Ovary (tissue), 9 donors: ENCODE measurements around the gene HP. TPM values are rescaled to one million over a fixed set of nuclear protein-coding genes. Genes with fewer than 3 reads are reported as not detected.
A peak's percentile ranks its signal among the peaks of the same experiment; 100 is the strongest.

Experiments
- DNase-seq, 5 donors: peaks; one replicate each; pipeline ENCODE4 v3.0.0-alpha.2; 2019 to 2020
- H3K27ac ChIP-seq, 2 donors: fragments of 200-600 bp; one replicate each; pipeline versions ENCODE4 v1.5.1 to v1.8.0; 2019 to 2022
- H3K27me3 ChIP-seq: fragments of 200-600 bp; one replicate; pipeline ENCODE4 v1.8.0; 2022
- H3K36me3 ChIP-seq: fragments of 200-600 bp; sonication (generic); one replicate; pipeline ENCODE4 v1.5.1; 2019
- H3K4me1 ChIP-seq: one replicate; pipeline ENCODE4 v1.8.1; 2013; ENCODE audit warnings: mild to moderate bottlenecking, moderate library complexity; ENCODE audit not compliant: insufficient read depth
- H3K4me3 ChIP-seq: fragments of 200-600 bp; sonication (generic); one replicate; pipeline ENCODE4 v1.5.1; 2017
- H3K9me3 ChIP-seq, 2 donors: fragments of 200-600 bp in 1 of 2; sonication (generic) in 1 of 2; one replicate each; pipeline versions ENCODE4 v1.5.1 to v1.8.1; 2013 to 2019; ENCODE audit warnings: mild to moderate bottlenecking in 1 of 2, moderate library complexity in 1 of 2
- CTCF ChIP-seq, 3 donors: fragments of 450-650 bp in 2 of 3; fragments of 200-600 bp in 1 of 3; IDR thresholded peaks; one replicate each; pipeline versions ENCODE4 v1.5.1 to v1.8.0; 2016 to 2022; ENCODE audit warnings: antibody characterized with exemption in 3 of 3, mild to moderate bottlenecking in 1 of 3
- EP300 ChIP-seq: sonication (generic); formaldehyde crosslinking; IDR thresholded peaks from one replicate; pipeline ENCODE4 v1.6.1; 2017; ENCODE audit warnings: antibody characterized with exemption
- POLR2A ChIP-seq: fragments of 450-650 bp; IDR thresholded peaks from one replicate; pipeline ENCODE4 v1.6.1; 2017; ENCODE audit warnings: antibody characterized with exemption, mild to moderate bottlenecking, moderate library complexity
- WGBS, 3 donors: extraction: QIAGEN DNeasy Blood & Tissue Kit in 1 of 3; methylation state at CpG; one replicate each; pipeline versions ENCODE4 v1.1.5 to v1.1.7; 2013 to 2017; 5-methylcytosine and 5-hydroxymethylcytosine counted together
- intact Hi-C, 4 donors: fragments of 100-400 bp; cut with DNase I; formaldehyde crosslinking; loops; one replicate each; pipeline versions ENCODE4 v1.11.0 to v1.15.1; 2022 to 2023
- polyA plus RNA-seq, 2 donors: library from polyadenylated mRNA; stranded (reverse); fragments of 200-250 nt in 1 of 2; fragments of 350-450 nt in 1 of 2; fragmentation: Illumina TruSeq in 1 of 2; extraction: RNeasy Lipid Tissue Mini Kit (QIAGEN cat#74804) in 1 of 2; gene quantifications; one replicate each; pipeline ENCODE4 v1.2.3, GENCODE V29; 2013 to 2014
- total RNA-seq, 7 donors: library from RNA; depleted of rRNA in 2 of 7; stranded (reverse); fragments of >200 nt in 2 of 7; fragmentation: NEBNext Ultra II Directional in 3 of 7; extraction: Animal tissue kit (Norgen Biotek cat#: 25700) in 3 of 7; gene quantifications; one replicate each; pipeline versions ENCODE4 v1.1.0 to v1.2.4, GENCODE V29; 2016 to 2023
- donor health status: DM: no; HTN: no; CAD: no; lungs with moderate emphysema.
- donor health status: DM: no; HTN: no; CAD: no.
- donor health status: Bipolar disorder and iron deficiency.
- donor health status: DM: yes; HTN: yes; CAD: no.
- donor health status: DM: no; HTN: no; CAD: no.
- donor health status: DM: yes; HTN: yes; CAD: no.

HP gene
- total and polyA plus RNA-seq, 9 donors, result 0.66 to 186 (median 23.9) TPM

GRCh38 chr16:72099377-72099818, 45.1 kb downstream of the HP start:
- H3K4me1 ChIP-seq, result peaks cover 1% of the 10 kb centered on the region
- no peak overlapping the region for H3K4me3 ChIP-seq
- no peaks in the 10 kb centered on the region for H3K36me3 ChIP-seq
- intact Hi-C loops, result loop anchor here in 1 of 4 donors (2.0 to 10.0 kb wide), 2 partner anchors 33 to 85 kb away; no protein-coding TSS in a partner anchor
- H3K27ac ChIP-seq, result no peak overlapping the region
- no peaks in the 10 kb centered on the region for H3K9me3 ChIP-seq
- H3K27me3 ChIP-seq, result no peaks in the 10 kb centered on the region
- 63 to 70% (median 67%) methylated on average over 12 of the region's 12 CpGs for WGBS, 3 donors
- TF ChIP-seq POLR2A (no peak), EP300 (no peak), CTCF (IDR thresholded peaks at IDR 0.05) (peak in 1 of 3 donors; percentile 18)
- DNase-seq, result peak in 2 of 5 donors; percentile 34 to 37

GRCh38 chr16:72101195-72101594, 46.9 kb downstream of the HP start:
- WGBS, 3 donors, result 36 to 50% (median 40%) methylated on average over 10 of the region's 10 CpGs
- no peak for DNase-seq
- no peaks in the 10 kb centered on the region for H3K27me3 ChIP-seq
- intact Hi-C loops, result loop anchor here in 1 of 4 donors (5.0 kb wide), 1 partner anchor 34 kb away; no protein-coding TSS in a partner anchor
- no peak overlapping the region for H3K4me3 ChIP-seq
- H3K4me1 ChIP-seq, result no peaks in the 10 kb centered on the region
- TF ChIP-seq POLR2A (no peak), EP300 (no peak), CTCF (IDR thresholded peaks at IDR 0.05) (no peak)
- no peaks in the 10 kb centered on the region for H3K9me3 ChIP-seq
- H3K27ac ChIP-seq, result no peak overlapping the region
- no peaks in the 10 kb centered on the region for H3K36me3 ChIP-seq

GRCh38 chr16:72104905-72105304, 50.6 kb downstream of the HP start:
- TF ChIP-seq EP300 (no peak), POLR2A (no peak), CTCF (IDR thresholded peaks at IDR 0.05) (no peak)
- Histone ChIP-seq H3K4me1 (no peaks in the 10 kb centered on the region), H3K36me3 (peaks cover 3% of the 10 kb centered on the region), H3K4me3 (no peak overlapping the region), H3K27ac (no peak overlapping the region), H3K9me3 (no peaks in the 10 kb centered on the region), H3K27me3 (no peaks in the 10 kb centered on the region)
- intact Hi-C loops, result loop anchor here in 1 of 4 donors (5.0 kb wide), 1 partner anchor 38 kb away; no protein-coding TSS in a partner anchor
- DNase-seq, result no peak
- WGBS, 3 donors, result 89 to 94% (median 92%) methylated on average over 8 to 9 of the region's 9 CpGs

- DNase-seq, result no peak
- TF ChIP-seq EP300, result no peak
- no peak for TF ChIP-seq CTCF (IDR thresholded peaks at IDR 0.05)
- no peak for TF ChIP-seq POLR2A
- H3K36me3 ChIP-seq, result peaks cover 4% of the 10 kb centered on the region
- 95 to 96% (median 96%) methylated on average over 12 of the region's 12 CpGs for WGBS, 3 donors
- no peaks in the 10 kb centered on the region for H3K27me3 ChIP-seq
- no peak overlapping the region for H3K4me3 ChIP-seq
- intact Hi-C loops, result no loop called here
- no peaks in the 10 kb centered on the region for H3K9me3 ChIP-seq
- H3K27ac ChIP-seq, result no peak overlapping the region
- no peaks in the 10 kb centered on the region for H3K4me1 ChIP-seq
These were observed 51.7 kb downstream of the HP start for GRCh38 chr16:72105978-72106377.
